H7 (cell line): Measurements from ENCODE around the gene RITA1. TPM values are rescaled to one million over a fixed set of nuclear protein-coding genes. Genes with fewer than 3 reads are reported as not detected.
"Not testable (repeated sequence)": the region's sequence is repeated elsewhere in the genome, so short reads cannot be mapped to it uniquely, and the experiment has no call there.

Source experiments
- DNase-seq: peaks from one replicate; pipeline ENCODE4 v3.0.0; 2012
- H3K27me3 ChIP-seq: 2 replicates; pipeline ENCODE4 v1.6.0; 2011; ENCODE audit warnings: mild to moderate bottlenecking, low read length; ENCODE audit not compliant: control insufficient read depth, insufficient read depth
- H3K36me3 ChIP-seq: replicated peaks from 2 replicates; pipeline ENCODE4 v1.5.1; 2011; ENCODE audit warnings: low read length; ENCODE audit not compliant: control insufficient read depth, insufficient read depth
- H3K4me3 ChIP-seq: 2 replicates; pipeline ENCODE4 v1.5.1; 2011; ENCODE audit warnings: low read depth, mild to moderate bottlenecking, control low read depth, low read length, moderate library complexity; ENCODE audit not compliant: insufficient read depth
- total RNA-seq: library from RNA; depleted of rRNA; stranded (reverse); fragments of >200 nt; shearing (Covaris generic); gene quantifications from 2 replicates; pipeline ENCODE4 v1.2.3, GENCODE V29; 2014

The RITA1 gene
- total RNA-seq, 1 experiment from 2014 or later: 42.3 TPM

- Histone ChIP-seq H3K36me3 (no peaks in the 10 kb centered on the region), H3K27me3 (no peaks in the 10 kb centered on the region), H3K4me3 (no peak overlapping the region)
- DNase-seq: no peak
Measured at GRCh38 chr12:113198296-113198695, 12.8 kb downstream of the RITA1 start.

GRCh38 chr12:113200021-113200797, 14.7 kb downstream of the RITA1 start:
- Histone ChIP-seq H3K4me3 (no peak overlapping the region), H3K27me3 (no peaks in the 10 kb centered on the region), H3K36me3 (no peaks in the 10 kb centered on the region)
- DNase-seq: peak; percentile 50

- Histone ChIP-seq H3K4me3 (no peak overlapping the region), H3K36me3 (no peaks in the 10 kb centered on the region), H3K27me3 (no peaks in the 10 kb centered on the region)
- peak; percentile 28 for DNase-seq
Measured at GRCh38 chr12:113201187-113202177, 16.0 kb downstream of the RITA1 start.

GRCh38 chr12:113202300-113203075, 17.0 kb downstream of the RITA1 start:
- Histone ChIP-seq H3K27me3 (no peaks in the 10 kb centered on the region), H3K36me3 (no peaks in the 10 kb centered on the region), H3K4me3 (no peak overlapping the region)
- peak; percentile 10 for DNase-seq

GRCh38 chr12:113203852-113204760, 18.6 kb downstream of the RITA1 start:
- Histone ChIP-seq H3K27me3 (no peaks in the 10 kb centered on the region), H3K36me3 (no peaks in the 10 kb centered on the region), H3K4me3 (no peak overlapping the region)
- no peak for DNase-seq

- no peaks in the 10 kb centered on the region for H3K27me3 ChIP-seq
Measured at GRCh38 chr12:113204804-113205203, 19.3 kb downstream of the RITA1 start.

GRCh38 chr12:113206802-113207201, 21.3 kb downstream of the RITA1 start:
- not testable (repeated sequence) for DNase-seq, H3K4me3 ChIP-seq, H3K36me3 ChIP-seq, H3K27me3 ChIP-seq

More at GRCh38 chr12:113204804-113205203, 19.3 kb downstream of the RITA1 start:
- no peak for DNase-seq
- Histone ChIP-seq H3K4me3 (no peak overlapping the region), H3K36me3 (no peaks in the 10 kb centered on the region)

- Histone ChIP-seq H3K4me3 (no peak overlapping the region), H3K36me3 (no peaks in the 10 kb centered on the region), H3K27me3 (no peaks in the 10 kb centered on the region)
- DNase-seq: no peak
Measured at GRCh38 chr12:113207613-113208040, 22.1 kb downstream of the RITA1 start.

- no peaks in the 10 kb centered on the region for H3K36me3 ChIP-seq
- H3K27me3 ChIP-seq: no peaks in the 10 kb centered on the region
- DNase-seq: no peak
- H3K4me3 ChIP-seq: no peak overlapping the region
Measured at GRCh38 chr12:113208041-113208934, 22.8 kb downstream of the RITA1 start.

GRCh38 chr12:113211160-113211559, 25.6 kb downstream of the RITA1 start:
- Histone ChIP-seq H3K4me3 (no peak overlapping the region), H3K36me3 (no peaks in the 10 kb centered on the region), H3K27me3 (no peaks in the 10 kb centered on the region)
- no peak for DNase-seq

- no peaks in the 10 kb centered on the region for H3K27me3 ChIP-seq
- H3K36me3 ChIP-seq: no peaks in the 10 kb centered on the region
- no peak overlapping the region for H3K4me3 ChIP-seq
- no peak for DNase-seq
Measured at GRCh38 chr12:113214895-113215400, 29.4 kb downstream of the RITA1 start.

GRCh38 chr12:113216027-113216426, 30.5 kb downstream of the RITA1 start:
- H3K36me3 ChIP-seq: no peaks in the 10 kb centered on the region
- no peaks in the 10 kb centered on the region for H3K27me3 ChIP-seq
- no peak overlapping the region for H3K4me3 ChIP-seq
- DNase-seq: no peak
